Activated B cell treated with CpG ODN at 0.5 μM for 24 hours (primary cell): ENCODE measurements around the gene EP400. TPM values are rescaled to one million over a fixed set of nuclear protein-coding genes. Genes with fewer than 3 reads are reported as not detected.

Source experiments
- ATAC-seq: fragments of 200-7000 bp; cut with Tn5 transposase; one replicate; pipeline ENCODE4 v1.10.0; 2021; ENCODE audit warnings: low read depth, mild to moderate bottlenecking, moderate library complexity
- CTCF ChIA-PET: fragments of 350-600 bp; sonication (Branson Sonifier 250); formaldehyde crosslinking; loops from one replicate; lab custom pipeline; 2021; ENCODE audit warnings: antibody characterized with exemption; lab: Charles Lee
- POLR2A ChIA-PET: fragments of 350-600 bp; sonication (Branson Sonifier 250); formaldehyde crosslinking; loops from one replicate; lab custom pipeline; 2021; ENCODE audit warnings: antibody characterized with exemption; lab: Charles Lee
- DNase-seq: peaks from one replicate; pipeline ENCODE4 v3.0.0; 2022
- H3K27ac Mint-ChIP-seq: one replicate; pipeline ENCODE4 v1.8.0; 2020; ENCODE audit warnings: mixed read lengths
- H3K27me3 Mint-ChIP-seq: one replicate; pipeline ENCODE4 v1.8.0; 2021; ENCODE audit warnings: mixed read lengths
- H3K36me3 Mint-ChIP-seq: one replicate; pipeline ENCODE4 v1.8.0; 2021; ENCODE audit warnings: low read depth, mixed read lengths
- H3K4me1 Mint-ChIP-seq: one replicate; pipeline ENCODE4 v1.8.0; 2021; ENCODE audit warnings: mixed read lengths
- H3K4me3 Mint-ChIP-seq: one replicate; pipeline ENCODE4 v1.8.0; 2020; ENCODE audit warnings: mild to moderate bottlenecking, mixed read lengths
- H3K9me3 Mint-ChIP-seq: one replicate; pipeline ENCODE4 v1.8.0; 2020; ENCODE audit warnings: mixed read lengths
- intact Hi-C: fragments of 100-400 bp; cut with micrococcal nuclease; formaldehyde crosslinking; loops from one replicate; pipeline ENCODE4 v1.15.1; 2024
- total RNA-seq: library from RNA; stranded (reverse); gene quantifications from 2 replicates; pipeline ENCODE4 v1.2.3, GENCODE V29; 2022
- TF ChIP-seq, protein P1 (sequence below): fragments of 200-600 bp; IDR thresholded peaks from one replicate; pipeline ENCODE4 v1.8.0; 2022; ENCODE audit warnings: antibody characterized with exemption, mild to moderate bottlenecking

The EP400 gene
- total RNA-seq, 1 donor from 2014 or later, result 65.6 TPM

- TF ChIP-seq, protein P1, sequence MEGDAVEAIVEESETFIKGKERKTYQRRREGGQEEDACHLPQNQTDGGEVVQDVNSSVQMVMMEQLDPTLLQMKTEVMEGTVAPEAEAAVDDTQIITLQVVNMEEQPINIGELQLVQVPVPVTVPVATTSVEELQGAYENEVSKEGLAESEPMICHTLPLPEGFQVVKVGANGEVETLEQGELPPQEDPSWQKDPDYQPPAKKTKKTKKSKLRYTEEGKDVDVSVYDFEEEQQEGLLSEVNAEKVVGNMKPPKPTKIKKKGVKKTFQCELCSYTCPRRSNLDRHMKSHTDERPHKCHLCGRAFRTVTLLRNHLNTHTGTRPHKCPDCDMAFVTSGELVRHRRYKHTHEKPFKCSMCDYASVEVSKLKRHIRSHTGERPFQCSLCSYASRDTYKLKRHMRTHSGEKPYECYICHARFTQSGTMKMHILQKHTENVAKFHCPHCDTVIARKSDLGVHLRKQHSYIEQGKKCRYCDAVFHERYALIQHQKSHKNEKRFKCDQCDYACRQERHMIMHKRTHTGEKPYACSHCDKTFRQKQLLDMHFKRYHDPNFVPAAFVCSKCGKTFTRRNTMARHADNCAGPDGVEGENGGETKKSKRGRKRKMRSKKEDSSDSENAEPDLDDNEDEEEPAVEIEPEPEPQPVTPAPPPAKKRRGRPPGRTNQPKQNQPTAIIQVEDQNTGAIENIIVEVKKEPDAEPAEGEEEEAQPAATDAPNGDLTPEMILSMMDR, result no peak
- ATAC-seq, result no peak
- ChIA-PET POLR2A (no interaction called here), CTCF (no interaction called here)
- no peak for DNase-seq
- Mint-ChIP-seq H3K4me1 (no peaks in the 10 kb centered on the region), H3K27ac (no peak overlapping the region), H3K4me3 (no peak overlapping the region), H3K36me3 (peaks cover 91% of the 10 kb centered on the region), H3K27me3 (no peaks in the 10 kb centered on the region), H3K9me3 (no peaks in the 10 kb centered on the region)
- intact Hi-C loops, result no loop called here
These were observed 83.9 kb downstream of the EP400 start for GRCh38 chr12:132033627-132034026.

- no peak overlapping the region for H3K4me3 Mint-ChIP-seq
- CTCF ChIA-PET, result no interaction called here
- intact Hi-C loops, result no loop called here
These were observed 86.4 kb downstream of the EP400 start for GRCh38 chr12:132036063-132036683.

DNA sequence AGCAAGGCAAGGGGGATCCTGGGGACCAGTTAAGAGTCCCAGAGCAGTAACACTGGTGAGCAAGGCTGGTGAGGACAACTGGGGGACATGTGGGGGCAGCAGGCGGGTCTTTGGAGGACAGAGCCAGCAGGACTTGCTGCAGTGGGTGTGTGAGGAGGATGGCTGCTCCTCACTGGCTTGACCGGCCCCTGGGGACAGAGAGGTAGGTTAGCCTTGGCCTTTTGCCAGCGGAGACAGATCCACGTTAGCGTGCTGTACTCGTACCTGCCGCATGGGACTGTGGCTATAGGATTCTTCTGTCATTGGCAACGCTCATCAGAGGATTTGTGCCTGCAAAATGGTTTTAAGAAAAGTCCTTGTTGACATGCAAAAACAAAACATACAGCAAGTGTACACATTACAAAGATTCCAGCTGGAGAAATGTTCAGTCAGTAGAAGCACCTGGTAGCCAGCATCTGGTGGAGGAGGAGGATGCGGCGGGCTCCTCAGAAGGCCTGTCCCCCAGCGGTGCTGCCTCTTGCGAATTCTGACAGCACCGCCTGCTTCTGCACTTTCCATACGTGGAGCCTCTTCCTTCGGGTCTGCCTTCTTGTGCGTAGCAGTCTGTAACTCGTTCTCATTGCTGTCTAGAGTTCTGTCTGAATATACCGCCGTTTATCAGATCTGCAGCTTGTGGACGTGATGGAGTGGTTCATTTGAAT lies 91.3 kb downstream of the EP400 start:
- DNase-seq (no peak), ATAC-seq (no peak)
- ChIA-PET CTCF (no interaction called here), POLR2A (no interaction called here)
- no peaks in the 10 kb centered on the region for H3K27me3 Mint-ChIP-seq
- H3K4me1 Mint-ChIP-seq, result no peaks in the 10 kb centered on the region
- TF ChIP-seq, protein P1, result no peak
- intact Hi-C loops, result no loop called here
- H3K27ac Mint-ChIP-seq, result no peak overlapping the region
- no peaks in the 10 kb centered on the region for H3K9me3 Mint-ChIP-seq
- H3K36me3 Mint-ChIP-seq, result peaks cover 90% of the 10 kb centered on the region
- H3K4me3 Mint-ChIP-seq, result no peak overlapping the region

More at GRCh38 chr12:132036063-132036683, 86.4 kb downstream of the EP400 start:
- Mint-ChIP-seq H3K36me3 (peaks cover 89% of the 10 kb centered on the region), H3K4me1 (no peaks in the 10 kb centered on the region), H3K9me3 (no peaks in the 10 kb centered on the region), H3K27ac (no peak overlapping the region), H3K27me3 (no peaks in the 10 kb centered on the region)
- no peak for DNase-seq
- POLR2A ChIA-PET, result no interaction called here
- TF ChIP-seq, protein P1, result no peak
- ATAC-seq, result no peak

- ChIA-PET CTCF (no interaction called here), POLR2A (no interaction called here)
- Mint-ChIP-seq H3K9me3 (no peaks in the 10 kb centered on the region), H3K27me3 (no peaks in the 10 kb centered on the region), H3K4me3 (no peak overlapping the region), H3K36me3 (peaks cover 90% of the 10 kb centered on the region), H3K4me1 (no peaks in the 10 kb centered on the region), H3K27ac (no peak overlapping the region)
- no peak for ATAC-seq
- intact Hi-C loops, result no loop called here
- TF ChIP-seq, protein P1, result no peak
- no peak for DNase-seq
These were observed 93.5 kb downstream of the EP400 start for GRCh38 chr12:132043216-132043615.

GRCh38 chr12:132043770-132044467 lies 94.2 kb downstream of the EP400 start:
- ChIA-PET POLR2A (no interaction called here), CTCF (no interaction called here)
- ATAC-seq (no peak), DNase-seq (no peak)
- Mint-ChIP-seq H3K4me3 (no peak overlapping the region), H3K36me3 (peaks cover 86% of the 10 kb centered on the region), H3K27me3 (no peaks in the 10 kb centered on the region), H3K4me1 (no peaks in the 10 kb centered on the region), H3K9me3 (no peaks in the 10 kb centered on the region), H3K27ac (no peak overlapping the region)
- intact Hi-C loops, result no loop called here
- TF ChIP-seq, protein P1, result no peak
